Panc1 (cell line): Measurements from ENCODE around the gene KCNIP3.

Experiments used
- CTCF ChIP-seq: fragments of 450-650 bp; IDR thresholded peaks from 2 replicates; pipeline ENCODE4 v1.5.1; 2017; ENCODE audit warnings: mild to moderate bottlenecking
- POLR2AphosphoS5 ChIP-seq: IDR thresholded peaks from 2 replicates; pipeline ENCODE4 v1.6.1; 2012; ENCODE audit warnings: mild to moderate bottlenecking, low read depth, low read length, moderate library complexity
- REST ChIP-seq, 2 experiments: IDR thresholded peaks; 2 replicates each; pipeline ENCODE4 v1.6.1; 2011 to 2012; ENCODE audit warnings: low read depth in 2 of 2, control low read depth in 1 of 2, low read length in 1 of 2, mild to moderate bottlenecking in 1 of 2, moderate library complexity in 1 of 2; ENCODE audit not compliant: insufficient read depth in 1 of 2
- SIN3A ChIP-seq: IDR thresholded peaks from 2 replicates; pipeline ENCODE4 v1.6.1; 2012; ENCODE audit warnings: low read depth, mild to moderate bottlenecking, low read length, moderate library complexity, borderline replicate concordance; ENCODE audit not compliant: insufficient read depth
- TCF7L2 ChIP-seq: IDR thresholded peaks from 2 replicates; pipeline ENCODE4 v1.6.1; 2011; ENCODE audit warnings: mild to moderate bottlenecking, low read depth, low read length, inconsistent platforms

GRCh38 chr2:95380280-95380679, 83.1 kb downstream of the KCNIP3 start:
- TF ChIP-seq POLR2AphosphoS5 (no peak), CTCF (no peak), REST (IDR thresholded peaks at IDR 0.05; ENCODE audit: insufficient read depth in 1 of 2, low read depth in 2 of 2, low read length in 1 of 2) (no peak), SIN3A (no peak), TCF7L2 (no peak)
